HepG2 (cell line): Measurements from ENCODE around the gene CCDC14. TPM values are rescaled to one million over a fixed set of nuclear protein-coding genes. Genes with fewer than 3 reads are reported as not detected.

Experiments
- ATAC-seq: fragments of 200-7000 bp; cut with Tn5 transposase; 3 replicates; pipeline ENCODE4 v1.9.1; 2020; ENCODE audit warnings: mild to moderate bottlenecking, moderate library complexity
- BruUV-seq: library from RNA; stranded (reverse); fragments of 400-500 nt; replicated peaks from 2 replicates; lab custom pipeline; 2021; lab: Mats Ljungman, UMichigan
- CTCF ChIA-PET: fragments of 300-600 bp; formaldehyde crosslinking; extraction: SDS; loops from one replicate; lab custom pipeline; 2021; ENCODE audit warnings: low total read pairs, inconsistent platforms, low intra/inter-chr PET ratio; lab: Yijun Ruan, JAX
- POLR2A ChIA-PET: fragments of 350-600 bp; sonication (Branson Sonifier 250); formaldehyde crosslinking; loops from one replicate; lab custom pipeline; 2020; ENCODE audit warnings: antibody characterized with exemption, inconsistent platforms; lab: Yijun Ruan, JAX
- DNase-seq: peaks from one replicate; pipeline ENCODE4 v3.0.0-alpha.2; 2015; ENCODE audit warnings: low spot score
- FAIRE-seq: peaks from 3 replicates; lab custom pipeline; 2011; peaks lifted over from hg19 to GRCh38; lab: Jason Lieb, UNC
- H2AFZ ChIP-seq: one replicate; pipeline ENCODE4 v1.6.1; 2011; ENCODE audit warnings: low read length, inconsistent platforms
- H3K27ac ChIP-seq: fragments of 300-600 bp; 3 replicates; pipeline ENCODE4 v1.8.0; 2011; ENCODE audit warnings: mixed run types, mild to moderate bottlenecking, mixed read lengths, low read length, inconsistent platforms; ENCODE audit not compliant: insufficient read depth; ENCODE audit errors: extremely low read length
- H3K27me3 ChIP-seq, 2 experiments: fragments of 200-600 bp in 1 of 2; 2 replicates in 1 of 2; 3 replicates in 1 of 2; pipeline versions ENCODE4 v1.6.0 to v1.8.0; 2011; ENCODE audit warnings: low read length in 2 of 2, mild to moderate bottlenecking in 2 of 2, moderate library complexity in 2 of 2, inconsistent platforms in 1 of 2; ENCODE audit not compliant: insufficient read depth in 2 of 2, control insufficient read depth in 1 of 2
- H3K36me3 ChIP-seq, 2 experiments: fragments of 200-600 bp in 1 of 2; replicated peaks in 1 of 2; 2 replicates in 1 of 2; 3 replicates in 1 of 2; pipeline versions ENCODE4 v1.5.1 to v1.8.0; 2011; ENCODE audit warnings: low read length in 2 of 2, inconsistent platforms in 1 of 2; ENCODE audit not compliant: insufficient read depth in 2 of 2, control insufficient read depth in 1 of 2
- H3K4me1 ChIP-seq: 2 replicates; pipeline ENCODE4 v1.5.1; 2012; ENCODE audit warnings: low read length, inconsistent platforms; ENCODE audit not compliant: insufficient read depth
- H3K4me2 ChIP-seq: 2 replicates; pipeline ENCODE4 v1.6.0; 2011; ENCODE audit warnings: low read depth, low read length, inconsistent platforms
- H3K4me3 ChIP-seq, 3 experiments: fragments of 200-600 bp in 1 of 3; sonication (generic), shearing (Covaris generic) in 1 of 3; replicated peaks in 1 of 3; 2 replicates each; pipeline ENCODE4 v1.5.1; 2011 to 2016; ENCODE audit warnings: low read length in 3 of 3, inconsistent platforms in 2 of 3, low read depth in 2 of 3, mild to moderate bottlenecking in 2 of 3, control low read depth in 1 of 3, mixed read lengths in 1 of 3; ENCODE audit not compliant: insufficient read depth in 1 of 3
- H3K79me2 ChIP-seq: one replicate; pipeline ENCODE4 v1.6.1; 2011; ENCODE audit warnings: low read length, inconsistent platforms; ENCODE audit not compliant: insufficient read depth
- H3K9ac ChIP-seq: 2 replicates; pipeline ENCODE4 v1.6.0; 2011; ENCODE audit warnings: mild to moderate bottlenecking, low read depth, low read length, inconsistent platforms; ENCODE audit not compliant: insufficient read depth
- H3K9me3 ChIP-seq: 2 replicates; pipeline ENCODE4 v1.5.1; 2012; ENCODE audit warnings: mild to moderate bottlenecking, low read length
- H4K20me1 ChIP-seq: 2 replicates; pipeline ENCODE4 v1.6.0; 2011; ENCODE audit warnings: inconsistent platforms, mild to moderate bottlenecking, low read length, moderate library complexity; ENCODE audit not compliant: insufficient read depth
- ASH2L ChIP-seq: fragments of 300-600, 200-600 bp; sonication (generic); IDR thresholded peaks from 2 replicates; pipeline ENCODE4 v1.7.0; 2017; ENCODE audit warnings: low read depth, mild to moderate bottlenecking, moderate library complexity, mixed read lengths, low read length; ENCODE audit not compliant: insufficient read length
- CREM ChIP-seq, 2 experiments: sonication (generic) in 1 of 2; formaldehyde crosslinking in 1 of 2; IDR thresholded peaks; 2 replicates each; pipeline versions ENCODE4 v1.4.0 to v1.6.1; 2016 to 2020; ENCODE audit warnings: antibody characterized with exemption in 1 of 2, mild to moderate bottlenecking in 1 of 2, missing genetic modification reagents in 1 of 2
- EP300 ChIP-seq, 3 experiments: sonication (generic) in 1 of 3; formaldehyde crosslinking in 1 of 3; IDR thresholded peaks; 2 replicates each; pipeline versions ENCODE4 v1.5.1 to v1.6.1; 2011 to 2020; ENCODE audit warnings: low read depth in 2 of 3, low read length in 2 of 3, borderline replicate concordance in 1 of 3, improper control_type of control experiment in 1 of 3, mild to moderate bottlenecking in 1 of 3, missing genetic modification reagents in 1 of 3, moderate library complexity in 1 of 3
- HOXA7 ChIP-seq: sonication (generic); formaldehyde crosslinking; IDR thresholded peaks from 2 replicates; pipeline ENCODE4 v1.8.1; 2022; ENCODE audit warnings: mild to moderate bottlenecking, missing genetic modification reagents, moderate library complexity
- NBN ChIP-seq: fragments of 450-650 bp; conservative IDR thresholded peaks from 2 replicates; pipeline ENCODE4 v1.6.1; 2017
- NR1H2 ChIP-seq: sonication (generic); formaldehyde crosslinking; IDR thresholded peaks from 2 replicates; pipeline ENCODE4 v1.8.1; 2022; ENCODE audit warnings: low read depth, missing genetic modification reagents, borderline replicate concordance
- RAD21 ChIP-seq: fragments of 450-650 bp; formaldehyde crosslinking; IDR thresholded peaks from 2 replicates; pipeline ENCODE4 v1.5.0; 2020; ENCODE audit warnings: mild to moderate bottlenecking
- SKI ChIP-seq: fragments of 450-650 bp; IDR thresholded peaks from one replicate; pipeline ENCODE4 v1.6.1; 2018; ENCODE audit warnings: mild to moderate bottlenecking; ENCODE audit not compliant: partially characterized antibody
- ZNF333 ChIP-seq: sonication (generic); formaldehyde crosslinking; IDR thresholded peaks from 2 replicates; pipeline ENCODE4 v1.4.0; 2020; ENCODE audit warnings: mild to moderate bottlenecking, missing genetic modification reagents, borderline replicate concordance
- ZNF446 ChIP-seq: sonication (generic); formaldehyde crosslinking; IDR thresholded peaks from 2 replicates; pipeline ENCODE4 v1.5.0; 2020; ENCODE audit warnings: mild to moderate bottlenecking, missing genetic modification reagents
- ZNF451 ChIP-seq: sonication (generic); formaldehyde crosslinking; IDR thresholded peaks from 2 replicates; pipeline ENCODE4 v1.5.0; 2020; ENCODE audit warnings: mild to moderate bottlenecking, missing genetic modification reagents
- ZNF577 ChIP-seq: sonication (generic); formaldehyde crosslinking; IDR thresholded peaks from 2 replicates; pipeline ENCODE4 v1.4.0; 2020; ENCODE audit warnings: mild to moderate bottlenecking, low read depth, missing genetic modification reagents, borderline replicate concordance
- ZNF766 ChIP-seq: sonication (generic); formaldehyde crosslinking; IDR thresholded peaks from 2 replicates; pipeline ENCODE4 v1.5.0; 2020; ENCODE audit warnings: missing genetic modification reagents, borderline replicate concordance
- ZNF792 ChIP-seq: IDR thresholded peaks from 2 replicates; pipeline ENCODE4 v1.6.1; 2016
- WGBS: methylation state at CpG from one replicate; pipeline ENCODE4 v1.1.6; 2017; ENCODE audit warnings: low lambda C conversion rate; 5-methylcytosine and 5-hydroxymethylcytosine counted together
- in situ Hi-C: cut with HindIII; loops from 2 replicates; pipeline ENCODE4 v1.10.0; 2017; ENCODE audit warnings: low pct_unique_long_range_greater_than_20kb; ENCODE audit not compliant: extremely low pct_ligation_motif_present
- intact Hi-C: fragments of 100-400 bp; cut with micrococcal nuclease; formaldehyde crosslinking; loops from one replicate; pipeline ENCODE4 v1.10.0; 2022; ENCODE audit not compliant: unreplicated experiment
- polyA plus RNA-seq, 8 experiments: library from polyadenylated mRNA; depleted of rRNA in 3 of 8; stranded (reverse) in 7 of 8; unstranded in 1 of 8; fragments of >200 nt; fragmentation: Illumina TruSeq in 4 of 8; extraction: Trizol in 4 of 8; gene quantifications; 2 replicates each; pipeline versions ENCODE4 v1.2.1 to v1.2.3, GENCODE V29; 2011 to 2016; ENCODE audit warnings: low read depth in 4 of 8, missing spikeins in 1 of 8, mixed read lengths in 1 of 8; ENCODE audit not compliant: insufficient read depth in 1 of 8
- total RNA-seq, 5 experiments: library from RNA; depleted of rRNA; stranded (reverse); fragments of >200 nt; fragmentation: Illumina TruSeq; extraction: Trizol; gene quantifications; 2 replicates each; pipeline ENCODE4 v1.2.3, GENCODE V29; 2016; ENCODE audit warnings: low read depth in 1 of 5
- TF ChIP-seq, protein P1 (sequence below): sonication (generic); formaldehyde crosslinking; IDR thresholded peaks from 2 replicates; pipeline ENCODE4 v1.8.0; 2022; ENCODE audit warnings: missing genetic modification reagents, low read depth, mild to moderate bottlenecking, borderline replicate concordance
- TF ChIP-seq, protein P2 (sequence below): IDR thresholded peaks from 2 replicates; pipeline ENCODE4 v1.6.1; 2018; ENCODE audit warnings: missing genetic modification reagents
- TF ChIP-seq, protein P3 (sequence below), 2 experiments: fragments of 450-650 bp in 1 of 2; sonication (generic) in 1 of 2; formaldehyde crosslinking; IDR thresholded peaks; 2 replicates each; pipeline versions ENCODE4 v1.5.0 to v1.8.0; 2020 to 2022; ENCODE audit warnings: mild to moderate bottlenecking in 1 of 2, missing genetic modification reagents in 1 of 2
- TF ChIP-seq, protein P4 (sequence below): sonication (generic); formaldehyde crosslinking; IDR thresholded peaks from 2 replicates; pipeline ENCODE4 v1.8.1; 2023; ENCODE audit warnings: mild to moderate bottlenecking, inconsistent platforms, moderate library complexity, missing genetic modification reagents, borderline replicate concordance
- TF ChIP-seq, protein P5 (sequence below): IDR thresholded peaks from 2 replicates; pipeline ENCODE4 v1.6.1; 2016; ENCODE audit warnings: mild to moderate bottlenecking, missing biosample characterization, missing genetic modification reagents

CCDC14 gene
- total and polyA plus RNA-seq, 2 of the 13 experiments (the other 11 are each of a cell fraction or from before 2014, with no cell fraction given), result 48.7 to 49.0 TPM

DNA sequence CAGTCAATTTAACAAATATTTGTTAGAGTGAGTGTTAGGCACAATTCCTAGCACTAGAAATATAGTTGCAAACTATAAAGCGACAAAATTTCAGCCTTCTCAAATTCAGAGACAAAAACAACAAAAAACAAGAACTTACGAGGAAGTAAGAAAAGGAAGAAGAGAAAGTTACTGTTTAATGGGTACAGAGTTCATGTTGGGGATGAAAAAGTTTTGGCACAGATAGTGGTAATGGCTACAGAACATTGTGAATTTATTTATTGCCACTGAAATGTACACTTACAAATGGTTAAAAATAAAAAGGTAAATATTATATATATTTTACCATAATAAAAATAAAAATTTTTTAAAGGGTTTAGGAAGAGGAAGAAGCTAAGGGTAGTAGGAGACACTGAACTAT lies 21.3 kb downstream of the CCDC14 start:
- no peak overlapping the region for H3K27ac ChIP-seq
- no TSS peak for BruUV-seq
- no peak for DNase-seq
- TF ChIP-seq NBN (no peak), CREM (IDR thresholded peaks at IDR 0.05) (no peak), CREM (CRISPR knock-in tag; IDR thresholded peaks at IDR 0.05) (no peak), HOXA7 (CRISPR knock-in tag) (no peak), EP300 (IDR thresholded peaks at IDR 0.05; ENCODE audit: low read depth in 2 of 2, low read length in 2 of 2) (no peak), EP300 (CRISPR knock-in tag; IDR thresholded peaks at IDR 0.05; ENCODE audit: borderline replicate concordance) (no peak), NR1H2 (no peak), ASH2L (no peak), ZNF792 (CRISPR knock-in tag) (no peak), SKI (no peak), RAD21 (no peak), ZNF333 (no peak), ZNF766 (CRISPR knock-in tag) (no peak), ZNF451 (CRISPR knock-in tag) (no peak), ZNF446 (no peak), ZNF577 (no peak)
- TF ChIP-seq, protein P1, sequence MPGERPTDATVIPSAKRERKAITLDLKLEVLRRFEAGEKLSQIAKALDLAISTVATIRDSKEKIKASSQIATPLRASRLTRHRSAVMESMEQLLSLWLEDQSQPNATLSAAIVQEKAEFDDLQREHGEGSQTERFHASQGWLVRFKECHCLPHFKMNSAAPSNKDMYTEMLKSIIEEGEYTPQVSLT (CRISPR knock-in tag), result no peak
- TF ChIP-seq, protein P2, sequence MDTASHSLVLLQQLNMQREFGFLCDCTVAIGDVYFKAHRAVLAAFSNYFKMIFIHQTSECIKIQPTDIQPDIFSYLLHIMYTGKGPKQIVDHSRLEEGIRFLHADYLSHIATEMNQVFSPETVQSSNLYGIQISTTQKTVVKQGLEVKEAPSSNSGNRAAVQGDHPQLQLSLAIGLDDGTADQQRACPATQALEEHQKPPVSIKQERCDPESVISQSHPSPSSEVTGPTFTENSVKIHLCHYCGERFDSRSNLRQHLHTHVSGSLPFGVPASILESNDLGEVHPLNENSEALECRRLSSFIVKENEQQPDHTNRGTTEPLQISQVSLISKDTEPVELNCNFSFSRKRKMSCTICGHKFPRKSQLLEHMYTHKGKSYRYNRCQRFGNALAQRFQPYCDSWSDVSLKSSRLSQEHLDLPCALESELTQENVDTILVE (CRISPR knock-in tag), result no peak
- TF ChIP-seq, protein P3, sequence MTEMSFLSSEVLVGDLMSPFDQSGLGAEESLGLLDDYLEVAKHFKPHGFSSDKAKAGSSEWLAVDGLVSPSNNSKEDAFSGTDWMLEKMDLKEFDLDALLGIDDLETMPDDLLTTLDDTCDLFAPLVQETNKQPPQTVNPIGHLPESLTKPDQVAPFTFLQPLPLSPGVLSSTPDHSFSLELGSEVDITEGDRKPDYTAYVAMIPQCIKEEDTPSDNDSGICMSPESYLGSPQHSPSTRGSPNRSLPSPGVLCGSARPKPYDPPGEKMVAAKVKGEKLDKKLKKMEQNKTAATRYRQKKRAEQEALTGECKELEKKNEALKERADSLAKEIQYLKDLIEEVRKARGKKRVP (CRISPR knock-in tag; IDR thresholded peaks at IDR 0.05), result no peak
- TF ChIP-seq, protein P4, sequence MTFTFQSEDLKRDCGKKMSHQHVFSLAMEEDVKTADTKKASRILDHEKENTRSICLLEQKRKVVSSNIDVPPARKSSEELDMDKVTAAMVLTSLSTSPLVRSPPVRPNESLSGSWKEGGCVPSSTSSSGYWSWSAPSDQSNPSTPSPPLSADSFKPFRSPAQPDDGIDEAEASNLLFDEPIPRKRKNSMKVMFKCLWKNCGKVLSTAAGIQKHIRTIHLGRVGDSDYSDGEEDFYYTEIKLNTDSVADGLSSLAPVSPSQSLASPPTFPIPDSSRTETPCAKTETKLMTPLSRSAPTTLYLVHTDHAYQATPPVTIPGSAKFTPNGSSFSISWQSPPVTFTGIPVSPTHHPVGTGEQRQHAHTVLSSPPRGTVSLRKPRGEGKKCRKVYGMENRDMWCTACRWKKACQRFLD, result no peak
- TF ChIP-seq, protein P5, sequence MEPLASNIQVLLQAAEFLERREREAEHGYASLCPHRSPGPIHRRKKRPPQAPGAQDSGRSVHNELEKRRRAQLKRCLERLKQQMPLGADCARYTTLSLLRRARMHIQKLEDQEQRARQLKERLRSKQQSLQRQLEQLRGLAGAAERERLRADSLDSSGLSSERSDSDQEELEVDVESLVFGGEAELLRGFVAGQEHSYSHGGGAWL, result no peak
- TF ChIP-seq, all 625 proteins: peak for 0
- Histone ChIP-seq H4K20me1 (no peaks in the 10 kb centered on the region), H3K9me3 (no peaks in the 10 kb centered on the region), H3K9ac (no peak overlapping the region), H3K27me3 (no peaks in the 10 kb centered on the region), H2AFZ (no peak overlapping the region), H3K4me2 (no peak overlapping the region), H3K36me3 (peaks cover 0 to 18% of the 10 kb centered on the region in 2 experiments; a peak in 3 of 5 replicates), H3K79me2 (no peaks in the 10 kb centered on the region), H3K4me1 (no peaks in the 10 kb centered on the region), H3K4me3 (no peak overlapping the region)
- WGBS, result 95% methylated on average over 2 of the region's 2 CpGs
- ChIA-PET CTCF (no interaction called here), POLR2A (no interaction called here)
- FAIRE-seq (no peak), ATAC-seq (no peak)
- in situ Hi-C loops, result no loop called here
- intact Hi-C loops, result no loop called here
